RWPE1 (cell line): Measurements from ENCODE around the gene ASIC4.

Source experiments
- CTCF ChIA-PET: fragments of 350-600 bp; sonication (Branson Sonifier 250); formaldehyde crosslinking; extraction: SDS; loops from one replicate; lab custom pipeline; 2021; lab: Yijun Ruan, JAX
- POLR2A ChIA-PET: fragments of 400-600 bp; formaldehyde crosslinking; extraction: SDS; loops from one replicate; lab custom pipeline; 2020; ENCODE audit warnings: antibody characterized with exemption; ENCODE audit not compliant: low non-redundant PET; lab: Yijun Ruan, JAX
- DNase-seq: peaks from one replicate; pipeline ENCODE4 v3.0.0; 2012; ENCODE audit warnings: low spot score
- H3K27ac ChIP-seq: fragments of 450-650 bp; 2 replicates; pipeline ENCODE4 v1.5.1; 2017
- CTCF ChIP-seq: fragments of 450-650 bp; conservative IDR thresholded peaks from 2 replicates; pipeline ENCODE4 v1.5.1; 2017; ENCODE audit warnings: low read depth, mild to moderate bottlenecking

Gene ASIC4

GRCh38 chr2:219555956-219556355, 41.7 kb downstream of the ASIC4 start:
- no peak overlapping the region for H3K27ac ChIP-seq
- POLR2A ChIA-PET, result no interaction called here
- CTCF ChIA-PET, result no interaction called here
- DNase-seq, result no peak
- no peak for TF ChIP-seq CTCF

- H3K27ac ChIP-seq, result no peak overlapping the region
- POLR2A ChIA-PET, result no interaction called here
- TF ChIP-seq CTCF, result no peak
- CTCF ChIA-PET, result no interaction called here
- no peak for DNase-seq
Observed at GRCh38 chr2:219556413-219556812, 42.1 kb downstream of the ASIC4 start.

- no peak for DNase-seq
- POLR2A ChIA-PET, result no interaction called here
- CTCF ChIA-PET, result interaction anchor here (0.6 kb wide), 1 partner anchor 27 kb away, joined by 4 read pairs; no protein-coding TSS in a partner anchor
- TF ChIP-seq CTCF, result no peak
- no peak overlapping the region for H3K27ac ChIP-seq
Observed at GRCh38 chr2:219557320-219557719, 43.0 kb downstream of the ASIC4 start.

- POLR2A ChIA-PET, result no interaction called here
- no peak for DNase-seq
- CTCF ChIA-PET, result interaction anchor here (0.6 to 1.1 kb wide), 2 partner anchors 16 to 28 kb away, joined by 3 to 4 read pairs; no protein-coding TSS in a partner anchor
Observed at GRCh38 chr2:219557791-219558785, 43.8 kb downstream of the ASIC4 start.

GRCh38 chr2:219559156-219559915, 45.1 kb downstream of the ASIC4 start:
- no peak for TF ChIP-seq CTCF
- POLR2A ChIA-PET, result interaction anchor here (0.5 kb wide), 1 partner anchor 45 kb away, joined by 3 read pairs; no protein-coding TSS in a partner anchor
- CTCF ChIA-PET, result interaction anchor here (0.6 to 2.9 kb wide), 9 partner anchors 9 to 1966 kb away, joined by 3 to 21 read pairs (median 5); partner anchors contain the start of genes INHA and OBSL1
- DNase-seq, result no peak
- H3K27ac ChIP-seq, result no peak overlapping the region

More at GRCh38 chr2:219557791-219558785, 43.8 kb downstream of the ASIC4 start:
- TF ChIP-seq CTCF, result no peak
- no peak overlapping the region for H3K27ac ChIP-seq
